ENCODE results near the gene ARHGAP20.

ARHGAP20 gene

DNA sequence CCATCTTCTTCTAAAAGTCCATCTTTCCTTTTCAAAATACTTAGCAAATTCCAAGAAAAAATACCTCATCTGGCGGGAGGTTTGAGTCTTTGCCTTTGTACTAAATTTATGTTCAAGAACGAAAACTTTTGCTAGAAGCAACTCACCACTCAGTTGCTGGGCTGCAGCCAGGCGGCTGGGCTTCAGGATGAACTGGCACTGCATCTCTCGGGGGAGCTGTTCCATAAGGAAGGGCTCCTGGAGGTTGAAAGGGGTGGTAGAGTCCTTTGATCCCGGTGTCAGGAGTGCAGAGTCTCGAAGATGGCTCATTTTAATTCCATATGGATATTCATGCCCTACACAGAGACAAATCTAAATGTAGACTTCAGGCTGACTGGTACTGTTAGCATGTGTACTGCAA lies 105.8 kb downstream of the ARHGAP20 start:
- no peak for DNase-seq

DNA sequence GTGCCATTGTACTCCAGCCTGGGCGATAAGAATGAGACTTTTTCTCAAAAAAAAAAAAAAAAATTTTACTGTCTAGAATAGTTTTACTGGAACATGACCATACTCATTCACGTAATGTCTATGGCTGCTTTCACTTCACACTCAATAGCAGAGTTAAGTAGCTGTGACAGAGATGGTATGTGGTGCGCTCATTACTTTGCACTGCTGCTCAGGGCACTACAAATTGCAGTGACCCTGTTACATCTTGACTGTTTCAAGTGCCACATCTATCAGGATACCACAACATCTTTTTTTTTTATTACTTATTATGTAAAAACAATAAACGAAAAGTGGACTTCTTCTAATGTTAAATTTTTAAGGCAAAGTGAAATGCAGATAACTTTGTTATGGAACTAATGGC lies 110.3 kb downstream of the ARHGAP20 start:
- DNase-seq, result no peak

DNA sequence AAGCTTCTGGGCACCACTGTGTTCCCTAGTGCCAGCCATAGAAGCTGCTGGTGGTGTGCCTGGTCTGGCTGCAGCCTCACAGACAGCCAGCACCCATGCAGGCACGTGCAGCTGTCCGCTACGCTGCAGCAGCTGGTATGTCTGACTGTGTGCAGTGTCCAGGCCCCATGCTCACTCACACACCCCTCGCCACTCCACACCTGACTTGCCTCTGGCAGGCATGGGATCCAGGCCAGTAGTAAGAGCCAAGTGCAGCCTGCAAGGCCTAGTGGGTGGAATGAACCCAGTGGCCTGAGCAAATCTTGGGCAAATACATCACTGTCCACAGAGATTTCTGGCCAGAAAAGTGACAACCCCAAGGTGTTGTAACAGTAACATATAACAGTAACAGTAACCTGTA lies 111.9 kb downstream of the ARHGAP20 start:
- DNase-seq, result no peak

DNA sequence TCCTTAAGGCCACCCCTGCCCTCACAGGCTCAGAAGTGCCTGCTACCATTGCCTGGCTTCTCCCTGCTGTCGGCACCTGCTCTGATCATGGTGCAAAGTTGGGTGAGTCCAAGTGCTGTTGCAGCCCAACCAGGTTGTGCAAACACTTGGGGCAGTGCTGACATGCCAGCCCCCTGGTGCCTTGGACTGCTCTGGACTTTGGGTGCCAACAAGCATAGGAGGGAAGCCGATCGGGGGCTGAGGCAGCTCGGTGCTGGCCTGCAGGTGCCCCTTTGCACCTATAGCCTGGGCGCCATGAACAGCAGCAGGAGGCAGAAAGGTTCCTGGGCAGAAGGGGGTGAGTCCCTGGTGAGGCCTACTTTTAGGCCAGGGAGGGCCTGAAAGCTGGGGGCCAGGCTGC lies 113.0 kb downstream of the ARHGAP20 start:
- no peak for DNase-seq

DNA sequence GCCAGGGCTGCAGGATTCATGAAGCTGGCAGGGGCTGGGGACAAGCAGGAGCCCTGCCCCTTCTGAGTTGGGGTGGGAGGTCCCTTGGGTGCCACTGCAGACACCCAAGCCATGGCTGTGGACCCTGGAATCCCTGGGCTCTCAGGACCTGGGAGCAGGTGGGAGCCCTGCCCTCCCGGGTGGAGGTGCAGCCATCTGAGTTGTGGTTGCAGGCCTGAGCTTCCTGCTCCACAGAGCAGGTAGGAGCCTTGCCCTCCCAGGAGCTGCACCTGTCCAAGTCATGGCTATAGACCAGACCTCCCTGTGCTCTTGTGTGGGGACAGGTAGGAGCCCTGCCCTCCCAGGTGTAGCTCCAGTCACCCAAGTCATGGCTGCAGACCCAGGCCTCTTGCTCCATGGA lies 113.5 kb downstream of the ARHGAP20 start:
- no peak for DNase-seq

DNA sequence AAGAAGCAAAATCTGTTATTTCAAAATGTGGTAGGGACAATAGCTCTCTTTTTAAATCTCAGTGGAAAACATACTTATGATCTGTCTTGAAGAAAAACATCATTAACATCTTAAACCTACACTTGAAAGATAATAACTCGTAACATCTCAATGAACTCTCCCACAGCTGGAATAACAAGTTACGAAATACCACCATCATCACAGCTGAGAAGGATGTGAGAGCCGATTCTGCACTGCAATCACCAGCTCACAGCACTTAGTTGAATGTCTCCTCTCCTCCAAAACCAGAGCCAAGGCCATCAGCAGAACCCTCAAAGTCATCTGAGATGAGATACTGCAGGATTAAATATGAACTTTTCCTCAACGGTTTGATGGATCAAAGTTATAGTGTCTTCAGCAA lies 124.3 kb downstream of the ARHGAP20 start:
- DNase-seq, result no peak

DNA sequence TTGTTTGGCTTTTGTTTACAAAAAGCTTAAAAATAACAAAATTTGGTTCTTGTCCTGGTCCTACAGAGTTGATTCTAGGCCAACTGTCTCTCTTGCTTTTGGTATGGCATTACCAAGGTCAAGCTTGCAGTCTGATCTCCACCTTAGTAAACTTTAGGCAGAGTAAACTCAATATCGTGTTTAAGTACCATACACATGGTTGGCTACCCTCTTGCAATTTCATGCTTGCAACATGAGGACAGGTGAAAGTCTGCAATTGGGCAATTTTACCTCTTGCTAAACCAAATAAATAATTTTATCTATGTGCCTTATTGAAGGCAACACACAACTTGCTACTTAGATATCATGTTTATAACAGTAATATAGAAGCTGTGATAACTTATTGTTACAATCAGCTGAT lies 125.1 kb downstream of the ARHGAP20 start:
- DNase-seq, result no peak

DNA sequence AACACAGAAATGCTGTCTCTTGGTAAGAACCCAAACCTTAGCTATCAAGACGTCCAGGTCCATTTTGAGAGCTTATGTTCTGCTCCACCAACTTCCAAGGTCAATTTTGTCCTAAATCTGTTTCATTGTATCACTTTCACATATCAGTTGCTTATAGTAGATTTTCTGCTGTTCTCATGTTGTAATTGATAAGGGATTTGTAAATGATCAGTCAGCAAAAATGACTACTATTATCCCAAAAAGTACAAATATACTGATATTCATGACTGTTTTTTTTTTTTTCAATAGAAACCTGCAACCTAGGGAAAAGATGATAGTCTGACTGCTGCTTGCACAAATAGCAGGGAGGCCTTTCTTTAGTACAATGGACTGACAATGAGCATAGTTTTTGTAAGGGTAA lies 128.1 kb downstream of the ARHGAP20 start:
- no peak for DNase-seq

DNA sequence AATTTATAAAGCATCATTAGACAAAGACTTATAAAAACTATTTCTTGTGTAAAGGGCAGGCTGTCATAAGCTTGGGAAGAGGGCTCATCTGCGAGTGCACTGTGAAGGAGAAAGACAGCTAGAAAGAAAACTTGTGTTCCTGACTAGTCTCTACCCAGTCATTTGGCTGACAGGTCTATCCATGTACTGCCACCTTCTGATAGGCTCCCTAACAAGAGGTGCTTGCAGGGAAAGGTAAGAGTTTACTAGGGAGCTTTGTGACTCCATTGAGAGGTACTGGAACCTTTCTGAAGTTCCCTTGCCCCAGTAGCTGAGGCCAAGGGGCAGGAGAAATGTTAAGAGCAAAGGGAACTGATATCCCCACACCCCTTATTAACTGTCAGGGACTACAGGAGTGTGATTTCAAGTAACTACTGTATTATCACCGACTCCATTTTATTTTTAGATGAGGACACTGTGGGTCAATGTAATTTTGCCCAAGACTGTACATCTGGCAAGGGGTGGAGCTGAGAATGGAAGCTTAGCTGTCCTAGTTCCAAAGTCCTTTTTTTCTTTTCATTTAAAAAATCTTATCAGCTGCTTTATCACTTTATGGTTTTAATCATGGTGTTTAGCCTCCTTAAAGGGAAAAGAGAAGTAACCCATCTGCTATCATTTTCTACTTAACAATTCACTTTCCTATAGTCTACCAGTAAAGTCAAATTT lies 129.4 kb downstream of the ARHGAP20 start:
- no peak for DNase-seq

DNA sequence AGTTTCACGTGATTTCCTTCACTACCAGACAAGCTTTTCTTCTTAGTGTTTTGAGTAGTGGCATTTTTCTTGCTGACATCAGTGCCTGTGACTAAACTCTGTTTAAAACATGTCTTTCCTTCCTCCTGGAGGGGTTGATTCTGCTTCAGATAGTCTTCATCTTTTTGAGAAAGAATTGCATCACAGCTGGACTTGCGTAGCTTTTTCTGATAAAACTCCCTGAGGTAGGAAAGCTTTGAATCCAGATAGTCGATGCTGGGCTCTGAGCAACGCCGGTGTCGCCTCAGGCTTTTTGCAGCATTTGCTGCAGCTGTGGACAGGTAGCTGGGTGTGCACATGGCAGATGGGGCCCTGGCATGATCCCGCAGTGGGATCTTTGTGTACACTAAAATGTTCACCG lies 131.7 kb downstream of the ARHGAP20 start:
- no peak for DNase-seq

DNA sequence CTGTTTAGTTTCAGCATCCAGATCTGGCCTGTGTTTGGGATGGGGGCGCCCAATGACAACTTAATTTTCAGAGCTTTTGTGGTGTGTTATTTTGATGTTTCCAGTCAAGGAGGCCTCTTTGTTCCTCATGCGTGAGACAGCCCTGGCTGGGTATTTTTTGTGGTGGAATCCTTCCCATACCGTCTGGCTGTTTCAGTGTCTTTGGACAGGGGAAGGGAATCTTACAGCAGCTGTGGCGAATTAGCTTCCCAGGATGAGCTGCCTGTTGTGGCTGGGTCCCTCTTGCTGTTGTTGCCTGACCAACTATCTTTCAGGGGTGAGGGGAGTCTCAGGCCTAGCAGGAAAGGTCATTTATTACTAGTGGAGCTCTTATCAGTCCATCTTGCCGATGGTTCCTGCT lies 138.8 kb downstream of the ARHGAP20 start:
- no peak for DNase-seq

DNA sequence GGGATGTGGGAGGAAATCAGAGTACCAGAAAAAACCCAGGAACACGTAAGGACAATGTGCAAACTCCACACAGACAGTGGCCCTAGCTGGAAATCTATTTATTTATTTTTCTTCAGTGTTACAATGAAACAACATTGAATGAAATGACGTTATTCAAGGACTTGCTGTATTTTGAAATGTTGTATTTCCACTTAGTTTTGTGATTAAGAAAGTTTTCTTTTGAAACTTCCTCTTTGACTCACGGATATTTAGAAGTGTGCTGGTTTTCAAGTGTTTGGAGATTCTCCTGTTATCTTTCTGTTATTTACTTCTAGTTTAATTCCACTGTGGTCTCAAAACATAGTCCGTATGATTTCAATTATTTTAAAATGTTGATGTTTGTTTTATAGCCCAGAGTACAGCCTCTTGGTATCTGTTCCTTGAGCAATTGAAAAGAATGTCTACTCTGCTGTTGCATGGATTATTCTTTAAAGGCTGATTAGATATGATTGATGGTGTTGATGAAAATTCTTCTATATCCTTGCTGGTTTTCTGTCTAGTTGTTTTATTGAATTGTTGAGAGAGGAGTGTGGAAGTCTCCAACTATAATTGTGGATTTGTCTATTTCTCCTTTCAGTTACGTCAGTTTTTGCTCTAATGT lies 141.0 kb downstream of the ARHGAP20 start:
- no peak for DNase-seq

DNA sequence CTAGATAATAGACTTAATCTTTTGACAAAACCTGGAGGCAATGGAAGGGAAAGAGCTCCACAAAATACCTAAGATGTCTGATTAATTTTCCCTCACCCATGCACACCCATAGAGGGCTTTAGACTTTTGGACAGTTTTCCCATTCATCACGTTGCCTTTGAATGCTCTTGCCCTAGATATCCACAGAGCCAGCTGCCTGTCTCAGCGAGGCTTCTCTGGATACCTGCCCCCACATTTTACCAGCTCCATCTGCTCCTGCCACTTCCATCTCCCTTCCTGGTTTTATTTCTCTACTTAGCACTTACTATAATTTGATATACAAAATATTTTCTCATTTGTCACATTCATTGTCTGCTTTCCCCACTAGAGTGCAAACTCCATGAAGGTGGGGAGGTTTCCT lies 145.7 kb downstream of the ARHGAP20 start:
- DNase-seq, result no peak

DNA sequence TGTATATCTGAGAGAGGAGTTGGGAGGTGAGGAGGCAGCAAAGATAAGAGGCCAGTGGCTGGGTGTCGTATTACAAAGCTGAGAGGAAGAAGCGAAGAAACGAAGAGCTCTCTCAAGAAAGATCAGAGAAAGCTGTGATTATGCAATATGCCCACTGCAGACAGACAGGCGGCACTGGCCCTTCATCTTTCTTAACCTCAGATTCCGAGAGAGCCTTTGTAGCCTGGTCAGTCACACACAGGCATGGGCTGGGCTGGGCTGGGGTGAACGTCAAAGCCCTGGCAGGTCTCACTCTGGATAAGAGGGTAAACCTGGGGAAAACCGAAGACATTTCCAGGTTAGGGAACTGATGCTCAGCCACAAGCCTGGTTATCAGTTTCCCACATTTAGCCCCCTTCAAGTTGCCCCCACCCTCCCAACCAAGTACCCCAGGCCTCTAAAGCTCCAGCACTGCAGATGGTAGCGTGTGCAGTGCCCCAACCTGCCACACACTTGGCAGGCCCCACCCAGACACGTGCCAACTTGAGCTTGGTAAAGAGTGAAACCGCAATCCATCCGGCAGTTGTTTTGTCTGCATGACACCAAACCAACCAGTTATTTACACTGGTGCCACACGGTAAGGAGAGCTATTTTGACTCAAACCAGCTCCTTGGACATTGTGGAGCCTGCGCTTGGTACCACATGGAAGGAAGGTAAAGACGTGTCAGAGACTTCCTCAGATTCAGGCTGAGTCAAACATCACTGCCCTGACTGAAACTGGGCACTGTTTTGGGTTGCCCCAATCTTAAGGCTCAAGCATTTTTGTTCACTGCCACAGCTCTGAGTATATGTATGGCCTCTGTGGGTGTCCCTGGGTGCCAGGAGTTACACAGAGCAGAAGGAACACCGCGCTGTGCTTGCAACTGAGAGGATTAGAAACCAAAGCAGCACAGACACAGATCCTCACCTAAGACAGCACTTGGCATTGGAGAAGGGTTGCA lies 146.6 kb downstream of the ARHGAP20 start:
- DNase-seq, result no peak

DNA sequence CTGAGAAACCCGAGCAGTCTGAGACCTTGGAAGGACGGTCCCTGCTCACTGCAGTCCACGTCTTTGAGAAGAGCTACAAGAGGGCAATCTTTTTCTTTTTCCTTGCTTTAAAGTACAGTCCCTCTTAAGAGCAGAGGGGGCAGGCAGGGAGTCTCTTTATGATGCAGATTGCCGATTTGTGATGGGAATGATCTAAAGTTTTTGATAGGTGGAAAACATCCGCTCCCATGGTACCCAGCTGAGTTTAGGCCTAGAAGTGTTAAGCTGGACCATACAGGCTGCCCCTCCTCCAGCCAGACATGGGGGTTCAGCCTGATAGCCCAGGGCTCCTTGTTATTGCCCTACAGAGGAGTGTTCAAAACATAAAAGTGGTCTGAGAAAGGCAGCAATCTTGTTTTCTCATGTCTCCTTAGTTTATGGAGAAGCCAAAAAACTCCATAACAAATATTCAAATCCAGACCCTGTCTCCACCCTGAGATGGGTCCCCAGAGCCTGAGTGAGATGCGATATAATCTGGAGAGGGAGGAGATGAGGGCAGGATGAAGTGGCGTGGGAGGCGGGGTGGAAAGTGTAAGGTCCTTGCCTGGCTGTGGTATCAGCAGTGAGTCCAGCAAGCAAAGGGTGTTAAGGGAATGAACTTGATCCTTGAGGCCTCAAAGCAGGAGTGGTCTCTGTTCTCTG lies 147.4 kb downstream of the ARHGAP20 start:
- no peak for DNase-seq

DNA sequence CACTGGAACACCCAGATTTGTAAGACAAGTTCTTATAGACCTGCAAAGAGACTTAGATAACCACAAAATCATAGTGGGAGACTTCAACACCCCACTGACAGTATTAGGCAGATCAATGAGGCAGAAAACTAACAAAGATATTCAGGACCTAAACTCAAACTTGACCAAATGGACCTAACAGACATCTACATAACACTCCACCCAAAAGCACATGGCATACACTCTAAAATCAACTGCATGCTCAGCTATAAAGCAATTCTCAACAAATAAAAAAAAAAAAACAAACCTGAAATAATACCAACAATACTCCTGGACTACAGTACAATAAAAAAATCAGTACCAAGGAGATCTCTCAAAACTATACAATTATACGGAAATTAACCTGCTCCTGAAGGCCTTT lies 167.5 kb downstream of the ARHGAP20 start:
- DNase-seq, result no peak

DNA sequence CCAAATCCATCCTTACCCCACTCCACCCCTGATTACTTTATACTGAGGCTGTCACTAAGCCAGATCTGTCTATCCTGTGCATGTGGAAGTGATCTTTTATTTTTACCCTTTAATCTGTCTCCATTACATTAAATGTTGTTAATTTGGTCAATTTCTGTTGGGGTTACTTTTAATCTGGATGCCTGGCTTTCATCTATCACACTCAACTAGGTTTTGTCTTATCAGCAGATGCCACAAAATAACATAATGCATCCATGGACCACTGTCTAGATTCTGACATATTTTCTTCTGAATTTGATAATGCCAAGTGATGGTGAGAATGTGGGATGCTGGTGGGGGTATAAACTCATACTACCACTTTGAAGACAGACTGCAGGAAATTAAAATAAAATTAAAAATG lies 174.1 kb downstream of the ARHGAP20 start:
- no peak for DNase-seq

DNA sequence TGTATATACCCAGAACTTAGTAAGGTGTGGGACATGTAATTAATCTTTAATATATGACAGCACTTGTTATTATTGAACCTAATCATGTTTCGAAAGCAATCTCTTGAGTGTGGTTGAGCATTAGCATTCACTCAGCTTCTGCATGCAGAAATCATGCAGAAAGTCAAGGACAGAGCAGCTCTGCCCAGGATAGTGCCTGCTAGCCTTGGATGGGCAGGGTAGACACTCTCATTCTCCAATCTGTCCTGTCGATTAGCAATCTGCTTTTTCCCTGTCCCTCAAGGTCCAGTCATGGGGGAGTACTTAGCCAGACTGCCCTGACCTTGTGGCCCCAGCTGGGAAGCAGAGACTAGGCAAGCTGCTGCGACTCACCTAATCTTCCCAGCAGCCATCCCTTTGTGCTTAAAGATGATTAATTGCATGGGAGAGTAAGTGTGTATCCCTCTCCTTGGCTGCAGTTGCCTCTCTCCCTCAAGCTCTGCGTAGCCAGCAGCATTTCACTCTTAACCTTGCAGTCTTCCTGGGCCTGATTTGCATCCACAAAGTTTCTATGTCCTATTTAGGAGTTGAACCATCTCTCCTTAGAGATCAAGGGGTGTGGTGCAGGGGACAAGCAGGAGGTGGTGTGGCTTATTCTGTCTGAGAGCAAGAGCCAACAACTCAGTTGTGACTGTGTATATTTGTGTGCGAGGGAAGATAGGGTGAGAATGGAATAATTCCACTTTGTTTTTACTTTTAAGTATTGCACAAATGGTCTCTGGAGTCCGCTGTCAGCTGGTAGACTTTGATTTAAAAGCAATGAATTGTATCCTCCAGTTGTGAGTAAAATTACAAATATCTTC lies 181.1 kb downstream of the ARHGAP20 start:
- DNase-seq, result no peak

DNA sequence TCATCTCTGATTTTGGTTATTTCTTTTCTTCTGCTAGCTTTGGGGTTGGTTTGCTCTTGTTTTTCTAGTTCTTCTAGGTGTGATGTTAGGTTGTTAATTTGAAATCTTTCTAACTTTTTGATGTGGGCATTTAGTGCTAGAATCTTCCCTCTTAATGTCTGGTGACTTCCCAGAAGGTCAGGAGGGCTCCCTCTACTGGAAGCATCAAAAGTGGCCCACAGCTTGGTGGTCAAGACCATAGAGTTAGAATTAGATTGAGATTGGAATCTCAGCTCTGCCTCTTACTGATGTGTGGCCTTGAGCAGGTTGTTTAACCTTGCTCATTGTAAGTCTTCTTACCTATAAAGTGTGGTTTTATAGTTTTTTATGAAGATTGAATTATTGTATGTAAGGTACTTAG lies 183.2 kb downstream of the ARHGAP20 start:
- no peak for DNase-seq

DNA sequence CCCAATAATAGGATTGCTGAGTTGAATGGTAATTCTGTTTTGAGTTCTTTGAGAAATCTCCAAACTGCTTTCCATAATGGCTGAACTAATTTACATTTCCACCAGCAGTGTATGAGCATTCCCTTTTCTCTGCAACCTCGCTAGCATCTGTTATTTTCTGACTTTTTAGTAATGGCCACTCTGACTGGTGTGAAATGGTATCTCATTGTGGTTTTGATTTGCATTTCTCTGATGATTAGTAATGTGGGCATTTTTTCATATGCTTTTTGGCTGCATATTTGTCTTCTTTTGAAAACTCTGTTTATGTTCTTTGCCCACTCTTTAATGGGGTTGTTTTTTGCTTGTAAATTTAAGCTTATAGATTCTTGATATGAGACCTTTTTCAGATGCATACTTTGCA lies 185.1 kb downstream of the ARHGAP20 start:
- no peak for DNase-seq
